ENCODE data around the gene OPHN1.

OPHN1 gene

DNA sequence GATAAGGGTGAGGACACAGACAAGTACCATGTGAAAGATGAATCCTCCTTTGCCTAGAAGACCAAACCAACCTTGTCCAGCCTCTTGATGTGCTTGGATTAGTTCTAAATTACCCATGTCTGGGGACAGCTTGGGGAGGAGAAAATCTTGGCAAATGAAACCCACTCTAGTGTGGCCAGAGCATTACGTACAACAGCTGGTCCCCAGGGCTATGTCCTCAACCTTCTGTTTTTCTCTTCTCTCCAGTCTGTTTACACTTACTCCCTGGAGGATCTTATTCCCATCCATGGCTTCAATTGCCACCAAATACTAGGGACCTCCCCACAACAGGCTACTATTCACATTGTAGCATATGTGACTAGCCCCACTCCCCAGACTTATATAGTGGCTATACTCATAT is 384.5 kb downstream of the OPHN1 start:
- DNase-seq, result no peak

DNA sequence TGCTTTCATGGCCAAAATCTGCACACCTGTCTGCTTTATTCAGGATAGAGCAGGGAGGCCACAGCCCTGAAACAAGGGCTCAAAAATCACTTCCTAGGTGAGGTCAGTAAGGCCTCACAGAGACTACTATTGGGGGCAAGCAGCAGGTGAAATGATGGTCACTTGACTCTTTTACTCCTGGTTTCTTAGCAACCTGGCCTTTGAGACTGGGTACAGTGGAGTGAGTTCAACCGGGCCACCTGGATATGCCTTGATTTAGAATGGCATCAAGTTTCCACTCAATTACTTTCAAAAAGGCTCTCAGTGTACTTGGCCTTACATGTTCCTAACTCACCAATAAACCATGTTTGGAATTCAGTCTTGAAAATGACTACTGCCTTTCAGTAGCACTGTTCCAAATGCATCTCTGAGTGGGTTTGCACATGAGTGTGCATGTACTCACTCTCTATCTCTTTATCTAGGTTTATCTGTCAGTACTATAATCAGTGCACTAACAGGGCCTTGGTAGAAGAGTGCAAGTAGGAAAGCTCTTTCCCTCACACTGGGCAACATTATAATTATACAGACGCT is 388.2 kb downstream of the OPHN1 start:
- no peak for DNase-seq

DNA sequence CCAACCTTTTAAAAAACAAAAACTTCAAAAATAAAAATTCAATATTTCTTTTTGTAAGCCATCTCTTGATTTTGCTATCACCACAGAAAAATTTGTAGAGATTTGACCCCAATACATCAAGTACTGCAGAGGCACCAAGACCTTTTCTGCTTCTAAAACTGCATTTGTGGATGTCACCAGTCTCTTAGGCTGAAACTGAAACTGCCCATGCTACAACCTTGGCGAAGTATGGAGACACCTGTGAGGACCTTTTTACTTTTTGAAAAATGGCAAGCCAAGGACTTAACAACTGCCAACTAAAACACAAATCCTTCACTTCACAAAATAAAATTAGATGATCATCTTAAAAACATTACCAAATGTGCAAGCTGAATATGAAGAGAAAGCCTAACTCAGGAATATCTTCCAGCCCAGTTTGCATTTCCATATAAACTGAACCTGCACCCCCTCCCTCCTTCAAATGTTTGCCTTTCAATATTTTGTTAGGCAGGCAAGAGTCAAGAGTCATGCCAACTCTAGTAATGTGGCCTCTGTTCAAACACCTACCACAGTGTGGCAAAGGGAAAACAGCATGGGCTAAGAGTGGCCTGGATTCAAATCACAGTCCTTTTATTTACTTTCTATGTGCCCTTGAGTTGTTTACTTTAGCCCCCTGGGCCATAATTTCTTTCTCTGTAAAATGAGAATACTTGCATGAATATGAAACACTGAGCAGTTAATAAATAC is 389.4 kb downstream of the OPHN1 start:
- DNase-seq, result no peak

DNA sequence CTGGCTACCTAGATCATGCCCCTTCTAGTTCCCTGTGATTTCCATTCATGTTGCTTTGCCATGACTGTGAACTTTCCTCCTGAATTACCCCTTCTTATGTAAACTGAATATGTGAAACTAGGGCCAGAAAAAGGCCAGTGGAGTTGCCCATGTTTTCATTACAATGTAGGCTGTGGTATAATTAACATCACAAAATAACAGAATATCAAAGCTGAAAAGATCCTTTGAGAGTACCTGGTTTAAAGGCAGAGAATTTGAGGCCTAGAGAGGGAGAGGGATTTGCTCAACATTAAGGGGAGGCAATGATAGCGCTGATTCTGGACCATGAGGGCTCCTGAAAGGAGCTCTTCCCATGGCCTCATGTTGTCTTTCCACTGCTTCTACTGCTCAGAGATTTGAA is 392.2 kb downstream of the OPHN1 start:
- no peak for DNase-seq

DNA sequence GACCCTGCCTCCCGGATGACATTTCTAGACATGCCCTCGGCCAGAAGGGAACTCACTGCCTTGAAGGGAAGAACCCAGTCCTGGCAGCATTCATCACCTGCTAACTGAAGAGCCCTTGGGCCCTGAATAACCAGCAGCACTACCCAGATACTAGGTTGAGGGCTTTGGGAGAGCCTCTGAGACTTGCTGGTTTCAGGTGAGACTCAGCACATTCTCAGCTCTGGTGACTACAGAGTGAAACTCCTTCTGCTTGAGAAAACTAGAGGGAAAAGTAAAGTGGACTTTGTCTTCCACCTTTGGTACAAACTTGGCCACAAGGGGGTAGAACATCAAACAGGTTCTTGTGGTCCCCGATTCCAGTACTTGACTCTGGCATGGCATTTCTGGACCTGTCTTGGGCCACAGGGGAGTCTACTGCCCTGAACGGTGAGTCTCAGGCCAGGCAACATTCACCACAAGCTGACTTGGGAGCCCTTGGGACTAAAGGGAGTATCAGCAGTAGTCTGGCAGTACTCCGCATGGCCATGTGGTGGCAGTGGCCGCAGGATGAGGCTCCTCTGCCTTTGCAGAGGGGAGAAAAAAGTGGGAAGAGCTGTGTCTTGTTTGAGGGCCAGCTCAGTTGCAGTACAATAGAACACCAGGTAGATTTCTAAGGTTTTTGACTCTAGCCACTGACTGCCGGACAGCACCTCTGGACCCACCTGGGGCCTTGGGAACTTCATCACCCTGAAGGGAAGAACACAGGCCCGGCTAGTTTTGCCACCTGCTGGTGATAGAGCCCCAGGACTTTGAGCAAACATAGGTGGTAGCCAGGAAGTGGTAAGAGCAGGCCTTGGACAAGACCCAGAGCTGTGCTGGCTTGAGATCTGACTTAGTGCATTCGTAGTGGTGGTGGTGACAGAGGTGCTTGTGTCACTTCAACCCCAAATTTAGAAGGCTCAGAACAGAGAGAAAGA is 414.8 kb downstream of the OPHN1 start:
- DNase-seq, result no peak

DNA sequence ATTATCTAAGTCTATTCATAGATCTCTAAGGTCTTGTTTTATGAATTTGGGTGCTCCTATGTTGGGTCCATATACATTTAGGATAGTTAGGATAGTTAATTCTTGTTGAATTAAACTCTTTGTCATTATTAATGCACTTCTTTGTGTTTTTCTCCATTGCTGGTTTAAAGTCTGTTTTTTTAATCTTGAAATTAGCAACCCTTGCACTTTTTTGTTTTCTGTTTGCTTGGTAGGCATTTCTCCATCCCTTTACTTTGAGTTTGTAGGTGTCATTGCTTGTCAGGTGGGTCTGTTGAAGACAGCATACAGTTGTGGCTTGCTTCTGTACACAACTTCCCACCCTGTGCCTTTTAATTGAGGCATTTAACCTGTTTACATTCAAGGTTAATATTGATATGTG is 434.8 kb downstream of the OPHN1 start:
- DNase-seq, result no peak
